ENCODE data around the gene MMP1.
A peak's percentile ranks its signal among the peaks of the same experiment; 100 is the strongest.
"Not testable (repeated sequence)": the region's sequence is repeated elsewhere in the genome, so short reads cannot be mapped to it uniquely, and the experiment has no call there.

MMP1 gene

DNA sequence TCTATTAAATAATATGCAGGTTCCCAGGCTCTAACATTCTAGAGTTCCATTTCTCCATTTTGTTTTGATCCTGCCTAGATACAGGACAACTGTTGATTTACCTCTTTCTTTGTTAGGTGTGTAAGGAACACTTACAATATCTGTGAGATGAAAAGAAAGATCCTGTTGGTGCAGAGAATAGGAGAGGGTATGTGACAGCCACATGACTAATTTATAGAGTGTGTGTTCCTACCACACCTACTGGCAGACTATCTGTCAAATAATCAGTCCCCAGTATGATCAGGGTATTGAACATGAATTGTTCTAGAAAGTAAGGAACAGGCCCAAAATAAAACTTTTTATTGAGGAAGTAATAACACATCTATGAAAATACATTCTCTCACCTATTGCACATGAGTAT is 27.8 kb downstream of the MMP1 start:
- no peak for TF ChIP-seq JUND (IDR thresholded peaks at IDR 0.05; ENCODE audit: low read depth)
- no peak for DNase-seq (ENCODE audit: low read depth in 1 of 2, low spot score in 1 of 2)
- in situ Hi-C loops (cut with HindIII; ENCODE audit: low pct_unique_long_range_greater_than_20kb, low sequenced_read_pairs): no loop called here

DNA sequence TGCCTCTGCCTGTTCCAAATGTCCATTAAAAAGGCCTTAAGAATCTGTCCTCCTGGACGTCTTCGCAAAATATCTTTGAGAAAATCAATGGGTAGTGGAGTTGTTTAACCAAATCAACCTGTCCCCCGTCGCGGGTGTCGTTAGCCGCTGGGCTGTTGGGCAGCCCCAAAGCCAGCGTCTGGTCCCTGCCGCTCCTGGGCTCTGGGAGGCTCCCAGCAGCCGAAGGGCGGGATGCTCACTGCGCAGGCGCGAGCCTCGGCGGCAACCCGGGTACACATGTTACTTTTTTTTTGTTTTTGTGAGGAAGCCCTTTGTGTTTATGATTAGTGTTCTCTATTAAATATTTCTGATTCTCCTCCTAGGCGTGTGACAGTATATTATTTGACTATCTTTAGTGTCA is 30.2 kb downstream of the MMP1 start:
- no peak for TF ChIP-seq JUND (IDR thresholded peaks at IDR 0.05; ENCODE audit: low read depth)
- DNase-seq (ENCODE audit: low read depth in 1 of 2, low spot score in 1 of 2): no peak
- in situ Hi-C loops (cut with HindIII; ENCODE audit: low pct_unique_long_range_greater_than_20kb, low sequenced_read_pairs): no loop called here

DNA sequence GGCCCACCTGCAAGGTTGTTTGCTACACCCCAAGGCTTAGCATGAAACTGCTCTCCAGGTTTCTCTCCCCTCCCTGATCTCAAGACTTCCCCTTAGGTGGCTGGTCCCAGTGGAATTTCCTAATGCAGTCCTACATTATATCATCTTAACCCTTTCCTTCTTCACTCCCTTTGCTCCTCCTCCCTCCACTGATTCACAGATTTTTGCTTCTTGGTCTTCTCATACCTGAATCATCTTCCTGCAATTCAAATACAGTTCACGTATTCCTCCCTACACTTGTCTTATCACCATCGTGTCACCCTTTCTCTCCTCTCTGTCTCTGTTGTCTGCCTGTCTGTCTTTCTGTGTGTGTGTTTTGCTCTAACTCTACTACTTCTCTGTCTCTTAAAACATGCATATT is 34.5 kb downstream of the MMP1 start:
- DNase-seq (ENCODE audit: low read depth in 1 of 2, low spot score in 1 of 2): no peak
- in situ Hi-C loops (cut with HindIII; ENCODE audit: low pct_unique_long_range_greater_than_20kb, low sequenced_read_pairs): no loop called here
- TF ChIP-seq JUND (IDR thresholded peaks at IDR 0.05; ENCODE audit: low read depth): no peak

DNA sequence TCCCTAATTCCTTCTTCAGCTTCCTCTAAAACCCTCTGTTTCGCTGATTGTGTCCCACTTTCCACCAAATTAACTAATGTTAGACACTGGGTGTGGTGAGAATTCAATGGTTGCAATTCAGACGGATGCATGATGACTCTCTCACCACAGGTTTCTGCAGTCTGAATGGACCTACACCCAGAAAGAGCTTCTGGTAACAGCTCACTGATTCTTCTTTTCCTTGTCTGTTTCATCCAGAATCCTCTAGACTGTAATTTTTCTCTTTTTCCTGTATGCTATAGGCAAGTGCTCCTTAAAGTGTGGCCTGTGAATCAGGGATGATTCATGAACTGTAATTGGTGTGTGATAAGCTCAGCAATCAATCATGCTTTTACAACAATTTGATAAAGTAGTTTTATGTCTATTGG is 35.6 kb downstream of the MMP1 start:
- TF ChIP-seq JUND (IDR thresholded peaks at IDR 0.05; ENCODE audit: low read depth): no peak
- in situ Hi-C loops (cut with HindIII; ENCODE audit: low pct_unique_long_range_greater_than_20kb, low sequenced_read_pairs): no loop called here
- no peak for DNase-seq (ENCODE audit: low read depth in 1 of 2, low spot score in 1 of 2)

DNA sequence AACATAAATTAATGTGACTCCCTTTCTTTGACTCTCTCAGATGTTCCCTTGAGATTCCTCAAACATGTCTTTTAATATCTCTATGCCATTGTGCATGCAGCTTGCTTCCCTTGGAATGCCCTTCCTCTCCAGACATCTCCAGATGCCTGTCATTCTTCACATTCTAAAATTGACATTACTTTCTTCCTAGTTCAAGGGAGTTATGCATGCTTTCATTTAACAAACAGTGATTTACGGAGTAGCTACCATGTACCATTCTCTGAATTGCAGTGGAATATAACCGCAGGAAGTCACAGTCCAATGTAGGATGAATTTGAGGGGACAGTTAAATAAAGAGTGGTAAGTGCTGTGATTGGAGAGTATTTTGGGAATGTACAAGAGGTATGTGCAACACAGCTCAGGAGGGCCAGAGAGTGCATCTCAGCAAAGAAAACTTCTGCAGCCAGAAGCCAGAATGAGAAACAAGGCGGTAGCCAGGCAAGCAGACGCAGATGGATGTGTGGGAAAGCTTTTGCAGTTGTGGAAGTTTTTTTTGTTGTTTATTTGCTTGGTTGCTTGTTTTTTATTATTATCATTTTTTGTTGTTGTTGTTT is 36.2 kb downstream of the MMP1 start:
- peak in 1 of 2 experiments; percentile 36 for DNase-seq (ENCODE audit: low read depth in 1 of 2, low spot score in 1 of 2)
- in situ Hi-C loops (cut with HindIII; ENCODE audit: low pct_unique_long_range_greater_than_20kb, low sequenced_read_pairs): no loop called here
- TF ChIP-seq JUND (IDR thresholded peaks at IDR 0.05; ENCODE audit: low read depth): no peak

DNA sequence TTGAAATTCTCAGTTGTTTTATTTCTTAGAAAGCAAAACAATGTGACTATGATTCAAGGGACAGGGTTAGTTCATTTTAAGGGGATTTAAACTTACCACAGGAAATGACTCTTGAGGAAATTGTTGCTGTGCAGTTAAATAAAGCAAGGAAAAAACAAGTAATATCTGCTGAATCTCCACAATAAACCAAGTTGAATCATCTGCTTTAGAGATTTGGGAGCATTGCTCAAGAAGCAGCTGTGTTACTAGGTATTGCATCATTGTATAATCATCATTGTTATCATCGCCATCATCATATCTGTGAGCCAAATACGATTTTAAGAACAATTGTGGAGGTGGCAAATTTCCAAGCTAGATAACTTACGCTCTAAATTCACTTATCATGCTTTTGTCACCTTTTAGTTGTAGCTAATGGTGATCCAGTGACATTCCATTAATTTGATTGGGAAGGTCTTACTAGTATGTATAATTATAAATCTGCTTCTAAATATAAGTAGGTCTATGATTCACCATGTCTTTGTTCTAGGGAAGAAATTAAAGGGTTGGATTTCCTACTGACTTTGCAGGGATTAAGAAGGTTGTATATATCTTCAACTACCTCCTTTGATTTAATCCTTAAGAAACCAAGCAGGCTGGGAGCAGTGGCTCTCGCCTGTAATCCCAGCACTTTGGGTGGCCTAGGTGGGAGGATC is 37.5 kb downstream of the MMP1 start:
- in situ Hi-C loops (cut with HindIII; ENCODE audit: low pct_unique_long_range_greater_than_20kb, low sequenced_read_pairs): no loop called here
- no peak for TF ChIP-seq JUND (IDR thresholded peaks at IDR 0.05; ENCODE audit: low read depth)
- no peak for DNase-seq (ENCODE audit: low read depth in 1 of 2, low spot score in 1 of 2)

DNA sequence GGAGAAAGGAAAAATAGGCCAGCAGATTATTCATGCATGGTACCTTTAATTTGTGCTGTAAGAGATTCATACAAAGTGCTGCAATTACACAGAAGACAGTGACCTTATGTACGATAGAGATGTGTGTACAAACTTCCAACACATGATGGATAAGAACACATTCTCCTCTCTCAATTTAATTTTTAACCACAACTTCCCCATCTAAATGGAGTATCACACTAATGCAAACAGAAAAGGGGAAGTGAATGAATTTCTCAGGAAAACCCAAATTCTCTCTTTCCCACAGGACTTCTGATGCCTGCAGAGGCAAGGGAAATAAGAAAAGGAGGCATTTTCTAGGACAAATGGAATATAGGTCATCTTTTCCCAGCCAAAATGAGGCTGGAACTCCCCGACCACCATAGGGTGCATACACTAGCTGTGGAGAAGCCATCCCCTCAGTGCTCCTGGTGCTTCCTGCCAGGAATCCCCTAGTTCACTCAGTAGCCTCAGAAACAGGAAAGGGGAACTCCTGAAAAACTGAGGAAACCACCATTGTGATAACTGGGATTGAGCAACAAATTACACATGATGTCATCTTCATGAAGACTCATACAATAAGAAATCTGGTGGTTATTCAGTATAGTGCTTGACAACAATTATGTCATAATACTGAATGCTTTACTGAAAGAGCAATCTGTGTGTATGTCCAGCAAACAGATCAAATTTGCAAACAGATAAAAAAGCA is 40.0 kb downstream of the MMP1 start:
- DNase-seq (ENCODE audit: low read depth in 1 of 2, low spot score in 1 of 2): no peak
- TF ChIP-seq JUND (IDR thresholded peaks at IDR 0.05; ENCODE audit: low read depth): no peak
- in situ Hi-C loops (cut with HindIII; ENCODE audit: low pct_unique_long_range_greater_than_20kb, low sequenced_read_pairs): no loop called here

DNA sequence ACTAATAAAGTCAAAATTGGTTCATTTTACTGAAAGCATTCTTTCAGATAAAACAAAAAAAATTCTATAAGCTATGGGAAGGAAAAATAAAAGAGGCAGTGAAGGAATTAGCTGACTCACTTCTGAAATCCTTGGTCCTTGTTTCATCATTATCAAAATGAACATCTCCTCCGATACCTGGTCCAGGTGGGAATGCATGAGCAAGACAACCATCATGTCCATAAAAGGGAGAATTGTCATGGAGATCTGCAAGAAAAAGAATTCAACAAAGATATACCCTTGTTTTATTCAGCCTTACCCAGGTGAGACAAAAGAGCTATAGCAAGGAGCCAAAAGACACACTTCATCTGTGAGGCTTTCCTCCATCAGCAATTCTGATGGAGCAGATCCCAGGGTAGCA is 44.7 kb downstream of the MMP1 start:
- no peak for TF ChIP-seq JUND (IDR thresholded peaks at IDR 0.05; ENCODE audit: low read depth)
- DNase-seq (ENCODE audit: low read depth in 1 of 2, low spot score in 1 of 2): no peak
- in situ Hi-C loops (cut with HindIII; ENCODE audit: low pct_unique_long_range_greater_than_20kb, low sequenced_read_pairs): no loop called here

DNA sequence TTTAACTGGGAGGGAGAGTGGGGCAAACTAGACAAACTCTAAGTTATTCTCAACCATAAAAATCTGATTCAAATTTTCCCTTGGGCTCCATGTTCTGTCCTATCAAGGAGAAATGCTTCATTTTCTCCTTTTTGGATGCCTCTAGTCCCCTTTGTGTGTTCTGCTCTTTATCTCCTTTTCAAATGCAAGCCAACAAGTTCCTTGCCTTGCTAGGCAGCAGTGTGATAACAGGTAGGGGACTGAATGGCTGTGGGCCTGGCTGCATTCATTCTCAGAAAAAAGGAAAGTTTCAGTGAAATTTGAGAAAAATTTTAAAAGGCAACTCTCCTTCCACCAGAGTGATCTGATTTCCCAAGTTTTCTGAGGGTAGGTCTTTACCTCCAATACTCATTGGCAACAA is 46.3 kb downstream of the MMP1 start:
- TF ChIP-seq JUND (IDR thresholded peaks at IDR 0.05; ENCODE audit: low read depth): no peak
- in situ Hi-C loops (cut with HindIII; ENCODE audit: low pct_unique_long_range_greater_than_20kb, low sequenced_read_pairs): no loop called here
- no peak for DNase-seq (ENCODE audit: low read depth in 1 of 2, low spot score in 1 of 2)

DNA sequence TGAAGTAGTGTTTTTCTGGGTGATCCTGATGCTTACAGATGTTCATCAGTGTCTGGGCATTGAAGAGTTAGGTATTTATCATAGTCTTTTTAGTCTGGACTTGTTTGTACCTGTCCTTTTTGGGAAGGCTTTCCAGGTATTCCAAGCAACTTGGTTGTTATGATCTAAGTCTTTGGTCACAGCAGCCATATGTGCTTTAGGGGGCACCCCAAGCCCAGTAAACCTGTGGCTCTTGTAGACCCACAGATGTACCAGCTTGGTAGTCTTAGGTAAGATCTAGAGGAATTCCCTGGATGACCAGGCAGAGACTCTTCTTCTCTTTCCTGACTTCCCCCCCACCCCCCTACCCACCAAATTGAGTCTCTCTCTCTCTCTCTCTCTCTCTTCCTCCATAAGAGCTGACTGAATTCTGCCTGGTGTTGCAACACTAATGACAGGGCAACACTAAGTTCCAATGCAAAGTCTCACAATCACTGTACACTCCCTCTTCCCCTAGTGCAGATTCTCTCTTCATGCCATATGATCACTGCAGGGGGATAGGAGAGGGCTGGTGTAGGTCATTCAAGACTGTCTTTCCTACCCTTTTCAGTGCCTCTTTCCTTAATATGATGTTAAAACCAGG is 48.7 kb downstream of the MMP1 start:
- no peak for TF ChIP-seq JUND (IDR thresholded peaks at IDR 0.05; ENCODE audit: low read depth)
- no peak for DNase-seq (ENCODE audit: low read depth in 1 of 2, low spot score in 1 of 2)
- in situ Hi-C loops (cut with HindIII; ENCODE audit: low pct_unique_long_range_greater_than_20kb, low sequenced_read_pairs): no loop called here

DNA sequence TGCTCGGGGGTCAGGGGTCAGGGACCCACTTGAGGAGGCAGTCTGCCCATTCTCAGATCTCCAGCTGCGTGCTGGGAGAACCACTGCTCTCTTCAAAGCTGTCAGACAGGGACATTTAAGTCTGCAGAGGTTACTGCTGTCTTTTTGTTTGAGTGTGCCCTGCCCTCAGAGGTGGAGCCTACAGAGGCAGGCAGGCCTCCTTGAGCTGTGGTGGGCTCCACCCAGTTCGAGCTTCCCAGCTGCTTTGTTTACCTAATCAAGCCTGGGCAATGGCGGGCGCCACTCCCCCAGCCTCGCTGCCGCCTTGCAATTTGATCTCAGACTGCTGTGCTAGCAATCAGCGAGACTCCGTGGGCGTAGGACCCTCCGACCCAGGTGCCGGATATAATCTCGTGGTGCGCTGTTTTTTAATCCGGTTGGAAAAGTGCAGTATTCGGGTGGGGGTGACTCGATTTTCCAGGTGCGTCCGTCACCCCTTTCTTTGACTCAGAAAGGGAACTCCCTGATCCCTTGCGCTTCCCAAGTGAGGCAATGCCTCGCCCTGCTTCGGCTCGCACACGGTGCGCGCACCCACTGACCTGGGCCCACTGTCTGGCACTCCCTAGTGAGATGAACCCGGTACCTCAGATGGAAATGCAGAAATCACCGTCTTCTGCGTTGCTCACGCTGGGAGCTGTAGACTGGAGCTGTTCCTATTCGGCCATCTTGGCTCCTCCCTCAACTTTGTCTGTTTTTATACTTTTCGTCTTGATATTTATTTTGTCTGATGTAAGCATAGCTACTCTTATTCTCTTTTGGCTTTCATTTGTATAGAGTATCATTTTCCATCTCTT is 51.0 kb downstream of the MMP1 start:
- in situ Hi-C loops (cut with HindIII; ENCODE audit: low pct_unique_long_range_greater_than_20kb, low sequenced_read_pairs): not testable (repeated sequence)
- peak in 1 of 2 experiments; percentile 35 for DNase-seq (ENCODE audit: low read depth in 1 of 2, low spot score in 1 of 2)

Data from T47D (cell line).